ENCODE data around the gene FBLN7.

GRCh38 chr2:112174383-112174782 is 36.2 kb downstream of the FBLN7 start:
- TF ChIP-seq POLR2AphosphoS5 (IDR thresholded peaks at IDR 0.05) = no peak
- no peak for TF ChIP-seq CTCF (IDR thresholded peaks at IDR 0.05)

All from gastroesophageal sphincter (tissue), 3 donors.